ENCODE data around the gene ARL14EPL. TPM values are rescaled to one million over a fixed set of nuclear protein-coding genes. Genes with fewer than 3 reads are reported as not detected.

The ARL14EPL gene
- total RNA-seq (not detected), polyA plus RNA-seq (not detected)

DNA sequence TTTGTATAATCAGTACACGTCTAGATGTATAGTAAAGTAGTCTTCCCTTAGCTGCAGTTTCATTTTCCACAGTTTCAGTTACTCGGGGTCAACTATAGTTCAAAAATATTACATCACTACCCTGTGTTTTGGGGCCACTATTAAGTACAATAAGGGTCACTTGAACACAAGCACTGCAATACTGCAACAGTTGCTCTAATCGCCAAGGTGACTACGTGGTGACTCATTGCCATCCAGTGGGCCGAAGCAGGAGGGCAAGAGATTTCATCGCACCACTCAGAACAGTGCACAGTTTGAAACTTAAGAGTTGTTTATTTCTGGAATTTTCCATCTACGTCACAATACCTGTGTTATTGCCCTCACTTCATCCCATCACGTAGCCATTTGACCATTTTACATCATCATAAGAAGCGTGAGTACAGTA is at the start of gene ARL14EPL:
Gene ARL14EPL (plus strand): TSS at position 379 of the 424 bp plus-strand sequence. CDS start 18,994 bp downstream, outside the sequence.
- Histone ChIP-seq H3K27ac (no peak within 1 kb of the TSS), H3K36me3 (no peaks in the 10 kb centered on the region), H3K4me1 (no peaks in the 10 kb centered on the region), H3K27me3 (no peaks in the 10 kb centered on the region), H3K4me3 (no peak within 1 kb of the TSS), H3K9me3 (no peaks in the 10 kb centered on the region)
- TF ChIP-seq, protein P1, sequence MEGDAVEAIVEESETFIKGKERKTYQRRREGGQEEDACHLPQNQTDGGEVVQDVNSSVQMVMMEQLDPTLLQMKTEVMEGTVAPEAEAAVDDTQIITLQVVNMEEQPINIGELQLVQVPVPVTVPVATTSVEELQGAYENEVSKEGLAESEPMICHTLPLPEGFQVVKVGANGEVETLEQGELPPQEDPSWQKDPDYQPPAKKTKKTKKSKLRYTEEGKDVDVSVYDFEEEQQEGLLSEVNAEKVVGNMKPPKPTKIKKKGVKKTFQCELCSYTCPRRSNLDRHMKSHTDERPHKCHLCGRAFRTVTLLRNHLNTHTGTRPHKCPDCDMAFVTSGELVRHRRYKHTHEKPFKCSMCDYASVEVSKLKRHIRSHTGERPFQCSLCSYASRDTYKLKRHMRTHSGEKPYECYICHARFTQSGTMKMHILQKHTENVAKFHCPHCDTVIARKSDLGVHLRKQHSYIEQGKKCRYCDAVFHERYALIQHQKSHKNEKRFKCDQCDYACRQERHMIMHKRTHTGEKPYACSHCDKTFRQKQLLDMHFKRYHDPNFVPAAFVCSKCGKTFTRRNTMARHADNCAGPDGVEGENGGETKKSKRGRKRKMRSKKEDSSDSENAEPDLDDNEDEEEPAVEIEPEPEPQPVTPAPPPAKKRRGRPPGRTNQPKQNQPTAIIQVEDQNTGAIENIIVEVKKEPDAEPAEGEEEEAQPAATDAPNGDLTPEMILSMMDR (IDR thresholded peaks at IDR 0.05): peak in 1 of 4 donors; percentile 13
- DNase-seq (peak in 1 of 6 donors; percentile 32), ATAC-seq (peak; percentile 63 to 85 (median 78)), FAIRE-seq (no peak)
- 35 to 60% methylated on average over 9 of the region's 9 CpGs for WGBS, 2 donors
- intact Hi-C loops (cut with DNase I): no loop called here

DNA sequence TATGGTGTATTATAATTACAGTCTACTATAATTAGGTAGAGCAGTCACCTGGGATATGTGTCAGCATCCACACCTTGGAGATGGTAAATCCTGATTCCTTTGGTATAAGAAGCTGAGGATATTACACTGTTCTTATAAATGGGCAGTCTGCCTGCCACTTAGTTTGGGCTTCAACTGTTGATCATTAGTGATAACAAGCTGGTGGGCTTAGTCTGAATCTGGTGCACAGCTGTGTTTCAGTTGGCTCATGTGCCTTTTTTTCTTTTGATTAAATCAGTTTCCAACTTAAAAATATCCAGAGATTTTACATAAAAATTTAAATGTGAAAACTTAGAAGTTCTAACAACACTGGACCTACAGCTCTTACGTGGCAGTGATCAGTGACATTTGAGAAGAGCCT is 48.8 kb upstream of the ARL14EPL start:
- ATAC-seq (no peak), FAIRE-seq (no peak), DNase-seq (no peak)
- Histone ChIP-seq H3K9me3 (no peaks in the 10 kb centered on the region), H3K27me3 (no peaks in the 10 kb centered on the region), H3K4me3 (no peak overlapping the region), H3K27ac (no peak overlapping the region), H3K4me1 (peaks cover 0 to 12% (median 4%) of the 10 kb centered on the region in 3 donors), H3K36me3 (no peaks in the 10 kb centered on the region)
- intact Hi-C loops (cut with DNase I): no loop called here
- TF ChIP-seq, protein P1 (IDR thresholded peaks at IDR 0.05): no peak
- 85 to 91% methylated on average over 1 of the region's 1 CpG for WGBS, 2 donors

DNA sequence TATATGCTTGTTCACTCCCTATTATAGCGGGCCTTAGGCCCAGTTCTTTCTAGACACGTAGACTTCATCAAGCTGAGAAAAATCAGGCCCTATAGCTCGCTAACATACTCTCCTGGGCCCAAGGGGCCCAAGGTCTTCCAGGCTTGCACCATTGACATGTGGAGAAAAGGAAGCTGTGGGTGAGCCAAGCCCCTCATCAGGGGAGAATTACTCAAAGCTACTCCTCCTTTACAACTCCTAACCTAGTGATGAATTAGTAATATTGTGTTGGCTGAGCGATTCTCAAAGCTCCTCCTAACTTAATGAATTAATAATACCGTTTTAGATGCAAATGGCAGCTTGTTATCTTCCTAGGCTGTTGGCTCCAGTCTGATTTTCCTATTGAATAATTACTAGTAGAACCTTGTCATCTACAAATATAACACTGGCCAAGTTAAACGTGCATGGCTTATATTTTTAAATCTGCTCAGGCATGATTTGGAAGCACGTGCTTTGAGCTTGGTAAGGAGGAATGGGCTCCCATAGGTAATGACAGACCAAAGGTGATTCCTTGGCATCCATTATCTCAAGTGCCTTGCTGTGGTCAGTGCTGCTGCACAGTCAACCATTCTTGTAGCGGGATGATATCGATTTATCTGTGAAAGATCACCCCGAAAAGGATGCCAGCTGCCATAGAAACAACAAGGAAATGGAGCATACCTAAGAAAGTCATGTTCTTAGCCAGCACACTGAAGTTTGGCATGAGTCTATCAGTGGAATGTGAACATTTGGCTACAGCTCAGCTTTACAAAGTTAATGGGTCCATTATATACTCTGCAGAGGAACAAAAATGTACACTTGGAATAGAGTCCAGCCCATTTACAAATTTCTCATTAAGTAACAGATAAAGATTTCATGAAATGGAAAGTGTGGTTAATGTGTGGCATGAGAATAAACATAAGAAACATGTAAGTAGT is 46.2 kb upstream of the ARL14EPL start:
- Histone ChIP-seq H3K27ac (no peak overlapping the region), H3K4me1 (peaks cover 0 to 12% (median 4%) of the 10 kb centered on the region in 3 donors), H3K36me3 (no peaks in the 10 kb centered on the region), H3K27me3 (no peaks in the 10 kb centered on the region), H3K4me3 (no peak overlapping the region), H3K9me3 (no peaks in the 10 kb centered on the region)
- intact Hi-C loops (cut with DNase I): no loop called here
- TF ChIP-seq, protein P1 (IDR thresholded peaks at IDR 0.05): no peak
- 35 to 41% methylated on average over 10 of the region's 10 CpGs for WGBS, 2 donors
- no peak for FAIRE-seq
- peak in 1 of 6 donors; percentile 14 for DNase-seq
- ATAC-seq: peak; percentile 50 to 91 (median 76)

DNA sequence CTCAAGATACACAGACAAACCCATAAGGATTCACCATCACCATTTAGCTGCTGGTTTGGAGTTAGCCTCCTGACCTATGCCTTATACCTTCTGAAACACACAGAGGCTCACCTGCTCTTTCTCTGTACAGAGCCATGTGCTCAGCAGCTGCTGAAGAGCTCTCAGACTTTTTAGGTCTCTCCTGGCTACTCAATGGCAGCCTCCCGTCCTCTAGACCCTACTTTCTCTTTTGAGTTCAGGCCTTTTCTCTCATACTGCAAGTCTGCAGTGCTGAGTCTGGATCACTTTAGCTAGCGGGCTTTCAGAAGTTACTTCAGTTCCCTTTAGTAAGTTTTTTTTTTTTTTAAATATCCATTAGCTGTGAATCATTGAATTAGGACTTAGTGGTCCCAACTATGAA is 44.3 kb upstream of the ARL14EPL start:
- WGBS, 2 donors: 80 to 90% methylated on average over 2 of the region's 2 CpGs
- H3K4me1 ChIP-seq: peaks cover 2 to 12% (median 4%) of the 10 kb centered on the region in 3 donors
- DNase-seq: no peak
- TF ChIP-seq, protein P1 (IDR thresholded peaks at IDR 0.05): no peak
- intact Hi-C loops (cut with DNase I): no loop called here
- no peaks in the 10 kb centered on the region for H3K27me3 ChIP-seq
- no peak overlapping the region for H3K4me3 ChIP-seq
- H3K9me3 ChIP-seq: no peaks in the 10 kb centered on the region
- ATAC-seq: no peak
- FAIRE-seq: no peak
- H3K27ac ChIP-seq: no peak overlapping the region
- H3K36me3 ChIP-seq: no peaks in the 10 kb centered on the region
